SH-SY5Y (cell line): ENCODE results near the gene MPP2.

Source experiments
- GATA2 ChIP-seq: IDR thresholded peaks from 2 replicates; pipeline ENCODE4 v1.6.1; 2011; ENCODE audit warnings: mild to moderate bottlenecking, low read depth, low read length
- GATA3 ChIP-seq: IDR thresholded peaks from 2 replicates; pipeline ENCODE4 v1.6.1; 2011; ENCODE audit warnings: low read depth, mild to moderate bottlenecking, low read length, moderate library complexity

Gene MPP2

GRCh38 chr17:43898446-43898845 is 8.9 kb downstream of the MPP2 start:
- no peak for TF ChIP-seq GATA2
- no peak for TF ChIP-seq GATA3

GRCh38 chr17:43897831-43898230 is 9.5 kb downstream of the MPP2 start:
- TF ChIP-seq GATA3 (no peak), GATA2 (no peak)

- TF ChIP-seq GATA2 = no peak
- TF ChIP-seq GATA3 = no peak
Measured at GRCh38 chr17:43892647-43892952, 14.7 kb downstream of the MPP2 start.

- TF ChIP-seq GATA2 (no peak), GATA3 (no peak)
Measured at GRCh38 chr17:43891851-43892646, 15.3 kb downstream of the MPP2 start.

- TF ChIP-seq GATA3 = no peak
Measured at GRCh38 chr17:43890240-43890639, 17.1 kb downstream of the MPP2 start.

GRCh38 chr17:43888548-43888947 is 18.8 kb downstream of the MPP2 start:
- TF ChIP-seq GATA3 (no peak), GATA2 (no peak)

GRCh38 chr17:43882761-43883415 is 24.4 kb downstream of the MPP2 start:
- TF ChIP-seq GATA3 (no peak), GATA2 (no peak)

GRCh38 chr17:43881758-43882505 is 25.4 kb downstream of the MPP2 start:
- TF ChIP-seq GATA2 (no peak), GATA3 (no peak)

GRCh38 chr17:43881181-43881580 is 26.2 kb downstream of the MPP2 start:
- TF ChIP-seq GATA3 (no peak), GATA2 (no peak)

GRCh38 chr17:43880420-43880991 is 26.8 kb downstream of the MPP2 start:
- TF ChIP-seq GATA3 (no peak), GATA2 (no peak)

- TF ChIP-seq GATA2 (no peak), GATA3 (no peak)
Measured at GRCh38 chr17:43879723-43880419, 27.5 kb downstream of the MPP2 start.

- no peak for TF ChIP-seq GATA3
- no peak for TF ChIP-seq GATA2
Measured at GRCh38 chr17:43878260-43879175, 28.8 kb downstream of the MPP2 start.

GRCh38 chr17:43877451-43878155 is 29.7 kb downstream of the MPP2 start:
- TF ChIP-seq GATA3 (no peak), GATA2 (no peak)

- TF ChIP-seq GATA3 (no peak), GATA2 (no peak)
Measured at GRCh38 chr17:43877031-43877430, 30.3 kb downstream of the MPP2 start.
